T-cell (primary cell): ENCODE data around the gene ANAPC4. TPM values are rescaled to one million over a fixed set of nuclear protein-coding genes. Genes with fewer than 3 reads are reported as not detected.

Experiments
- total RNA-seq, 35 experiments: library from RNA in 6 of 35; stranded (reverse) in 6 of 35; fragments of 120-200 nt in 1 of 35; gene quantifications; one replicate each; pipeline versions ENCODE4 v1.2.1 to v1.2.4 and lab custom pipeline; 2013 to 2026

The ANAPC4 gene
- total RNA-seq, 5 donors from 2014 or later (not counting 1 experiment from before 2014, with no cell fraction given) = 40.4 to 56.6 (median 50.5) TPM

Other genes with a start within 250 kb of the ANAPC4 start
- 10 to 100 TPM; 12.4 to 16.2 (median 15.0) TPM for gene SEPSECS, start 216.8 kb upstream of the ANAPC4 start, total RNA-seq
- gene PI4K2B, start 143.2 kb upstream of the ANAPC4 start, total RNA-seq = 10 to 100 TPM; 11.6 to 16.6 (median 14.6) TPM
- 10 to 100 TPM; 10.6 to 12.9 (median 12.0) TPM for gene ZCCHC4, start 64.5 kb upstream of the ANAPC4 start, total RNA-seq